GM21717 (cell line): ENCODE results near the gene GPR143.
"Not testable (repeated sequence)": the region's sequence is repeated elsewhere in the genome, so short reads cannot be mapped to it uniquely, and the experiment has no call there.

Source experiments
- ATAC-seq: cut with Tn5 transposase; IDR thresholded peaks from one replicate; pipeline ENCODE4 v1.9.1; 2021; ENCODE audit warnings: mild to moderate bottlenecking, moderate library complexity; ENCODE audit not compliant: unreplicated experiment

The GPR143 gene

GRCh38 chrX:9765737-9766097 lies at the start of gene GPR143:
GPR143 (minus strand) TSS chrX:9765847; CDS start chrX:9765817, 30 bp downstream.
- ATAC-seq = no peak

- ATAC-seq = not testable (repeated sequence)
These were observed 45.4 kb upstream of the GPR143 start for GRCh38 chrX:9811086-9811485.

- ATAC-seq = not testable (repeated sequence)
These were observed 44.2 kb upstream of the GPR143 start for GRCh38 chrX:9809876-9810275.

- no peak for ATAC-seq
These were observed 41.9 kb upstream of the GPR143 start for GRCh38 chrX:9807355-9808182.

GRCh38 chrX:9805956-9806355 lies 40.3 kb upstream of the GPR143 start:
- ATAC-seq = no peak

- ATAC-seq = no peak
These were observed 38.8 kb upstream of the GPR143 start for GRCh38 chrX:9804444-9804843.

- ATAC-seq = no peak
These were observed 37.1 kb upstream of the GPR143 start for GRCh38 chrX:9802737-9803136.

- ATAC-seq = no peak
These were observed 32.0 kb upstream of the GPR143 start for GRCh38 chrX:9797384-9798360.

- ATAC-seq = no peak
These were observed 28.8 kb upstream of the GPR143 start for GRCh38 chrX:9794495-9794894.

GRCh38 chrX:9790866-9791265 lies 25.2 kb upstream of the GPR143 start:
- no peak for ATAC-seq

GRCh38 chrX:9789555-9789954 lies 23.9 kb upstream of the GPR143 start:
- ATAC-seq = no peak

- ATAC-seq = no peak
These were observed 23.3 kb upstream of the GPR143 start for GRCh38 chrX:9788911-9789310.

- no peak for ATAC-seq
These were observed 21.4 kb upstream of the GPR143 start for GRCh38 chrX:9786798-9787635.

- no peak for ATAC-seq
These were observed 20.5 kb upstream of the GPR143 start, which contains the start of gene SHROOM2 for GRCh38 chrX:9785944-9786797. SHROOM2 (plus strand) TSS chrX:9786429; CDS start chrX:9786546, 117 bp downstream.

GRCh38 chrX:9785254-9785943 lies 19.8 kb upstream of the GPR143 start:
- no peak for ATAC-seq

- no peak for ATAC-seq
These were observed 18.7 kb upstream of the GPR143 start for GRCh38 chrX:9784332-9784731.

GRCh38 chrX:9781941-9782340 lies 16.3 kb upstream of the GPR143 start:
- no peak for ATAC-seq

- no peak for ATAC-seq
These were observed 10.3 kb upstream of the GPR143 start for GRCh38 chrX:9775930-9776329.

- ATAC-seq = no peak
These were observed 7.3 kb upstream of the GPR143 start for GRCh38 chrX:9772943-9773342.
